HepG2 (cell line): ENCODE data around the gene SNRNP35. TPM values are rescaled to one million over a fixed set of nuclear protein-coding genes. Genes with fewer than 3 reads are reported as not detected.
A peak's percentile ranks its signal among the peaks of the same experiment; 100 is the strongest.

ENCODE experiments used
- ATAC-seq: fragments of 200-7000 bp; cut with Tn5 transposase; 3 replicates; pipeline ENCODE4 v1.9.1; 2020; ENCODE audit warnings: mild to moderate bottlenecking, moderate library complexity
- BruUV-seq: library from RNA; stranded (reverse); fragments of 400-500 nt; replicated peaks from 2 replicates; lab custom pipeline; 2021; lab: Mats Ljungman, UMichigan
- CTCF ChIA-PET: fragments of 300-600 bp; formaldehyde crosslinking; extraction: SDS; loops from one replicate; lab custom pipeline; 2021; ENCODE audit warnings: low total read pairs, inconsistent platforms, low intra/inter-chr PET ratio; lab: Yijun Ruan, JAX
- POLR2A ChIA-PET: fragments of 350-600 bp; sonication (Branson Sonifier 250); formaldehyde crosslinking; loops from one replicate; lab custom pipeline; 2020; ENCODE audit warnings: antibody characterized with exemption, inconsistent platforms; lab: Yijun Ruan, JAX
- DNase-seq: peaks from one replicate; pipeline ENCODE4 v3.0.0-alpha.2; 2015; ENCODE audit warnings: low spot score
- FAIRE-seq: peaks from 3 replicates; lab custom pipeline; 2011; peaks lifted over from hg19 to GRCh38; lab: Jason Lieb, UNC
- H2AFZ ChIP-seq: one replicate; pipeline ENCODE4 v1.6.1; 2011; ENCODE audit warnings: low read length, inconsistent platforms
- H3K27ac ChIP-seq: fragments of 300-600 bp; 3 replicates; pipeline ENCODE4 v1.8.0; 2011; ENCODE audit warnings: mixed run types, mild to moderate bottlenecking, mixed read lengths, low read length, inconsistent platforms; ENCODE audit not compliant: insufficient read depth; ENCODE audit errors: extremely low read length
- H3K27me3 ChIP-seq, 2 experiments: fragments of 200-600 bp in 1 of 2; 2 replicates in 1 of 2; 3 replicates in 1 of 2; pipeline versions ENCODE4 v1.6.0 to v1.8.0; 2011; ENCODE audit warnings: low read length in 2 of 2, mild to moderate bottlenecking in 2 of 2, moderate library complexity in 2 of 2, inconsistent platforms in 1 of 2; ENCODE audit not compliant: insufficient read depth in 2 of 2, control insufficient read depth in 1 of 2
- H3K36me3 ChIP-seq, 2 experiments: fragments of 200-600 bp in 1 of 2; replicated peaks in 1 of 2; 2 replicates in 1 of 2; 3 replicates in 1 of 2; pipeline versions ENCODE4 v1.5.1 to v1.8.0; 2011; ENCODE audit warnings: low read length in 2 of 2, inconsistent platforms in 1 of 2; ENCODE audit not compliant: insufficient read depth in 2 of 2, control insufficient read depth in 1 of 2
- H3K4me1 ChIP-seq: 2 replicates; pipeline ENCODE4 v1.5.1; 2012; ENCODE audit warnings: low read length, inconsistent platforms; ENCODE audit not compliant: insufficient read depth
- H3K4me2 ChIP-seq: 2 replicates; pipeline ENCODE4 v1.6.0; 2011; ENCODE audit warnings: low read depth, low read length, inconsistent platforms
- H3K4me3 ChIP-seq, 3 experiments: fragments of 200-600 bp in 1 of 3; sonication (generic), shearing (Covaris generic) in 1 of 3; replicated peaks in 1 of 3; 2 replicates each; pipeline ENCODE4 v1.5.1; 2011 to 2016; ENCODE audit warnings: low read length in 3 of 3, inconsistent platforms in 2 of 3, low read depth in 2 of 3, mild to moderate bottlenecking in 2 of 3, control low read depth in 1 of 3, mixed read lengths in 1 of 3; ENCODE audit not compliant: insufficient read depth in 1 of 3
- H3K79me2 ChIP-seq: one replicate; pipeline ENCODE4 v1.6.1; 2011; ENCODE audit warnings: low read length, inconsistent platforms; ENCODE audit not compliant: insufficient read depth
- H3K9ac ChIP-seq: 2 replicates; pipeline ENCODE4 v1.6.0; 2011; ENCODE audit warnings: mild to moderate bottlenecking, low read depth, low read length, inconsistent platforms; ENCODE audit not compliant: insufficient read depth
- H3K9me3 ChIP-seq: 2 replicates; pipeline ENCODE4 v1.5.1; 2012; ENCODE audit warnings: mild to moderate bottlenecking, low read length
- H4K20me1 ChIP-seq: 2 replicates; pipeline ENCODE4 v1.6.0; 2011; ENCODE audit warnings: inconsistent platforms, mild to moderate bottlenecking, low read length, moderate library complexity; ENCODE audit not compliant: insufficient read depth
- FOSL2 ChIP-seq: sonication (generic); formaldehyde crosslinking; IDR thresholded peaks from 2 replicates; pipeline ENCODE4 v1.4.0; 2020; ENCODE audit warnings: missing genetic modification reagents
- FOXA3 ChIP-seq: IDR thresholded peaks from 2 replicates; pipeline ENCODE4 v1.6.1; 2016; ENCODE audit warnings: missing genetic modification reagents, missing compliant biosample characterization
- HNF4A ChIP-seq: sonication (generic); formaldehyde crosslinking; IDR thresholded peaks from 2 replicates; pipeline ENCODE4 v1.4.0; 2020; ENCODE audit warnings: missing genetic modification reagents
- HOXA3 ChIP-seq: sonication (generic); formaldehyde crosslinking; IDR thresholded peaks from 2 replicates; pipeline ENCODE4 v1.5.0; 2020; ENCODE audit warnings: missing genetic modification reagents
- NFYC ChIP-seq: IDR thresholded peaks from 2 replicates; pipeline ENCODE4 v1.6.1; 2016; ENCODE audit warnings: missing genetic modification reagents, missing compliant biosample characterization
- NR2C2 ChIP-seq: sonication (generic); formaldehyde crosslinking; IDR thresholded peaks from 2 replicates; pipeline ENCODE4 v1.4.0; 2020; ENCODE audit warnings: missing genetic modification reagents, mild to moderate bottlenecking, moderate library complexity, borderline replicate concordance
- NR2F1 ChIP-seq, 2 experiments: fragments of 450-650 bp in 1 of 2; formaldehyde crosslinking in 1 of 2; IDR thresholded peaks; 2 replicates each; pipeline versions ENCODE4 v1.5.0 to v1.6.1; 2016 to 2020; ENCODE audit warnings: mild to moderate bottlenecking in 1 of 2, missing compliant biosample characterization in 1 of 2, missing genetic modification reagents in 1 of 2, moderate library complexity in 1 of 2
- PITX1 ChIP-seq: sonication (generic); formaldehyde crosslinking; IDR thresholded peaks from 2 replicates; pipeline ENCODE4 v1.5.1; 2020; ENCODE audit warnings: mild to moderate bottlenecking, missing genetic modification reagents
- REXO4 ChIP-seq: sonication (generic); formaldehyde crosslinking; IDR thresholded peaks from 2 replicates; pipeline ENCODE4 v1.8.0; 2022; ENCODE audit warnings: missing genetic modification reagents, mild to moderate bottlenecking, borderline replicate concordance
- TEAD3 ChIP-seq: optimal IDR thresholded peaks from 2 replicates; pipeline ENCODE3; 2016; ENCODE audit warnings: borderline replicate concordance
- ZFY ChIP-seq: sonication (generic); formaldehyde crosslinking; IDR thresholded peaks from 2 replicates; pipeline ENCODE4 v1.4.0; 2020; ENCODE audit warnings: missing genetic modification reagents
- ZMYM3 ChIP-seq: sonication (generic); formaldehyde crosslinking; IDR thresholded peaks from 2 replicates; pipeline ENCODE4 v1.5.1; 2020; ENCODE audit warnings: mild to moderate bottlenecking, missing genetic modification reagents
- ZNF121 ChIP-seq: sonication (generic); formaldehyde crosslinking; IDR thresholded peaks from 2 replicates; pipeline ENCODE4 v1.5.0; 2020; ENCODE audit warnings: mild to moderate bottlenecking, missing genetic modification reagents
- ZNF136 ChIP-seq: sonication (generic); formaldehyde crosslinking; IDR thresholded peaks from 2 replicates; pipeline ENCODE4 v1.8.1; 2022; ENCODE audit warnings: low read depth, mild to moderate bottlenecking, moderate library complexity, missing genetic modification reagents
- ZNF501 ChIP-seq: sonication (generic); formaldehyde crosslinking; IDR thresholded peaks from 2 replicates; pipeline ENCODE4 v1.5.1; 2020; ENCODE audit warnings: mild to moderate bottlenecking, moderate library complexity, missing genetic modification reagents
- ZNF572 ChIP-seq: sonication (generic); formaldehyde crosslinking; IDR thresholded peaks from 2 replicates; pipeline ENCODE4 v1.5.1; 2020; ENCODE audit warnings: mild to moderate bottlenecking, missing genetic modification reagents
- WGBS: methylation state at CpG from one replicate; pipeline ENCODE4 v1.1.6; 2017; ENCODE audit warnings: low lambda C conversion rate; 5-methylcytosine and 5-hydroxymethylcytosine counted together
- in situ Hi-C: cut with HindIII; loops from 2 replicates; pipeline ENCODE4 v1.10.0; 2017; ENCODE audit warnings: low pct_unique_long_range_greater_than_20kb; ENCODE audit not compliant: extremely low pct_ligation_motif_present
- intact Hi-C: fragments of 100-400 bp; cut with micrococcal nuclease; formaldehyde crosslinking; loops from one replicate; pipeline ENCODE4 v1.10.0; 2022; ENCODE audit not compliant: unreplicated experiment
- polyA plus RNA-seq, 8 experiments: library from polyadenylated mRNA; depleted of rRNA in 3 of 8; stranded (reverse) in 7 of 8; unstranded in 1 of 8; fragments of >200 nt; fragmentation: Illumina TruSeq in 4 of 8; extraction: Trizol in 4 of 8; gene quantifications; 2 replicates each; pipeline versions ENCODE4 v1.2.1 to v1.2.3, GENCODE V29; 2011 to 2016; ENCODE audit warnings: low read depth in 4 of 8, missing spikeins in 1 of 8, mixed read lengths in 1 of 8; ENCODE audit not compliant: insufficient read depth in 1 of 8
- total RNA-seq, 5 experiments: library from RNA; depleted of rRNA; stranded (reverse); fragments of >200 nt; fragmentation: Illumina TruSeq; extraction: Trizol; gene quantifications; 2 replicates each; pipeline ENCODE4 v1.2.3, GENCODE V29; 2016; ENCODE audit warnings: low read depth in 1 of 5
- TF ChIP-seq, protein P1 (sequence below): sonication (generic); formaldehyde crosslinking; IDR thresholded peaks from 2 replicates; pipeline ENCODE4 v1.4.0; 2020; ENCODE audit warnings: missing genetic modification reagents, borderline replicate concordance
- TF ChIP-seq, protein P2 (sequence below): sonication (generic); formaldehyde crosslinking; conservative IDR thresholded peaks from 2 replicates; pipeline ENCODE4 v1.4.0; 2020; ENCODE audit warnings: mild to moderate bottlenecking, missing genetic modification reagents, moderate library complexity

Gene SNRNP35
- total and polyA plus RNA-seq, 2 of the 13 experiments (the other 11 are each of a cell fraction or from before 2014, with no cell fraction given): 11.3 to 22.6 TPM

DNA sequence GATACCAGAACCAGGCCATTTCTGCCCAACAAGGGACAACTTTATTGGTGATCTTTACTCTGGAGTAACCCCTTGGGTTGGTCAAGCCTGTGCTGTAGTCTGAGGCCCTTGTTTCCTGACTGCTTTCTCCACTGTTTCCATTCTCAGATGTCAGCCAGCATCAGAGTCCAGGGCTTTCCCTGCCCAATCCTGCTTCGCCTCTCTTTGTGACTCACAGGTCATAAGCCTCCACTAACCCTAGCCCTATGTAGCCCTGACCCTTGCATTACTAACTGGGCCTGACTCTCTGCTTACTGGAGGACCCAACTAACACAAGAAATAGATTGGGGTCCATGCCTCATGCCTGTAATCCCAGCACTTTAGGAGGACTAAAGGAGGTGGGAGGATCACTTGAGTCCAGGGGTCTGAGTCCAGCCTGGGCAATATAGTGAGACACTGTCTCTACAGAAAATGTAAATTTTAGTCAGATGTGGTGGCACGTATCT lies 8.6 kb upstream of the SNRNP35 start:
- ChIA-PET CTCF (no interaction called here), POLR2A (interaction anchor here (0.7 to 1.5 kb wide), 10 partner anchors 9 to 262 kb away, joined by 3 to 16 read pairs (median 4); partner anchors contain the start of genes KMT5A, RILPL1, SBNO1 and SNRNP35)
- H3K9ac ChIP-seq: peak overlapping the region; percentile 41
- peak overlapping the region; percentile 57 for H3K4me2 ChIP-seq
- no peaks in the 10 kb centered on the region for H4K20me1 ChIP-seq
- no peaks in the 10 kb centered on the region for H3K27me3 ChIP-seq
- intact Hi-C loops: no loop called here
- ATAC-seq: peak; percentile 71
- no peaks in the 10 kb centered on the region for H3K36me3 ChIP-seq
- no TSS peak for BruUV-seq
- in situ Hi-C loops: no loop called here
- peak; percentile 69 for DNase-seq
- H3K4me3 ChIP-seq: peak overlapping the region in 2 of 3 experiments; percentile 38 to 39; a peak in 2 of 6 replicates
- 38% methylated on average over 2 of the region's 2 CpGs for WGBS
- FAIRE-seq: no peak
- peak overlapping the region; percentile 87 for H2AFZ ChIP-seq
- peaks cover 72% of the 10 kb centered on the region for H3K4me1 ChIP-seq
- no peaks in the 10 kb centered on the region for H3K9me3 ChIP-seq
- no peaks in the 10 kb centered on the region for H3K79me2 ChIP-seq
- H3K27ac ChIP-seq: peak overlapping the region; percentile 76
- peak; percentile 73; the same call in 1 of the 2 replicates for TF ChIP-seq ZNF136 (CRISPR knock-in tag)
- peak; percentile 17; the same call in 1 of the 2 replicates for TF ChIP-seq HOXA3 (CRISPR knock-in tag)
- peak; percentile 36; the same call in 1 of the 2 replicates for TF ChIP-seq FOXA3
- TF ChIP-seq FOSL2 (CRISPR knock-in tag): peak; percentile 83
- TF ChIP-seq ZMYM3 (CRISPR knock-in tag): peak; percentile 81
- TF ChIP-seq NFYC (CRISPR knock-in tag): peak; percentile 14; the same call in 1 of the 2 replicates
- TF ChIP-seq TEAD3 (CRISPR knock-in tag): peak; percentile 8
- TF ChIP-seq HNF4A (CRISPR knock-in tag): peak; percentile 11; the same call in 1 of the 2 replicates
- TF ChIP-seq, protein P1, sequence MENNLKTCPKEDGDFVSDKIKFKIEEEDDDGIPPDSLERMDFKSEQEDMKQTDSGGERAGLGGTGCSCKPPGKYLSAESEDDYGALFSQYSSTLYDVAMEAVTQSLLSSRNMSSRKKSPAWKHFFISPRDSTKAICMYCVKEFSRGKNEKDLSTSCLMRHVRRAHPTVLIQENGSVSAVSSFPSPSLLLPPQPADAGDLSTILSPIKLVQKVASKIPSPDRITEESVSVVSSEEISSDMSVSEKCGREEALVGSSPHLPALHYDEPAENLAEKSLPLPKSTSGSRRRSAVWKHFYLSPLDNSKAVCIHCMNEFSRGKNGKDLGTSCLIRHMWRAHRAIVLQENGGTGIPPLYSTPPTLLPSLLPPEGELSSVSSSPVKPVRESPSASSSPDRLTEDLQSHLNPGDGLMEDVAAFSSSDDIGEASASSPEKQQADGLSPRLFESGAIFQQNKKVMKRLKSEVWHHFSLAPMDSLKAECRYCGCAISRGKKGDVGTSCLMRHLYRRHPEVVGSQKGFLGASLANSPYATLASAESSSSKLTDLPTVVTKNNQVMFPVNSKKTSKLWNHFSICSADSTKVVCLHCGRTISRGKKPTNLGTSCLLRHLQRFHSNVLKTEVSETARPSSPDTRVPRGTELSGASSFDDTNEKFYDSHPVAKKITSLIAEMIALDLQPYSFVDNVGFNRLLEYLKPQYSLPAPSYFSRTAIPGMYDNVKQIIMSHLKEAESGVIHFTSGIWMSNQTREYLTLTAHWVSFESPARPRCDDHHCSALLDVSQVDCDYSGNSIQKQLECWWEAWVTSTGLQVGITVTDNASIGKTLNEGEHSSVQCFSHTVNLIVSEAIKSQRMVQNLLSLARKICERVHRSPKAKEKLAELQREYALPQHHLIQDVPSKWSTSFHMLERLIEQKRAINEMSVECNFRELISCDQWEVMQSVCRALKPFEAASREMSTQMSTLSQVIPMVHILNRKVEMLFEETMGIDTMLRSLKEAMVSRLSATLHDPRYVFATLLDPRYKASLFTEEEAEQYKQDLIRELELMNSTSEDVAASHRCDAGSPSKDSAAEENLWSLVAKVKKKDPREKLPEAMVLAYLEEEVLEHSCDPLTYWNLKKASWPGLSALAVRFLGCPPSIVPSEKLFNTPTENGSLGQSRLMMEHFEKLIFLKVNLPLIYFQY (CRISPR knock-in tag): 0 out of 2 replicates have a peak, but pooled peaks have one; percentile 14
- TF ChIP-seq ZNF501 (CRISPR knock-in tag): peak; percentile 32; the same call in 1 of the 2 replicates
- peak; percentile 38 to 65; a peak in 3 of 4 replicates for TF ChIP-seq NR2F1 (CRISPR knock-in tag; IDR thresholded peaks at IDR 0.05)
- peak; percentile 95 for TF ChIP-seq ZNF121 (CRISPR knock-in tag)
- TF ChIP-seq NR2C2 (CRISPR knock-in tag): peak; percentile 47; the same call in 1 of the 2 replicates
- TF ChIP-seq ZNF572: 0 out of 2 replicates have a peak, but pooled peaks have one; percentile 39
- peak; percentile 45; the same call in 1 of the 2 replicates for TF ChIP-seq PITX1 (CRISPR knock-in tag)
- peak; percentile 44; the same call in 1 of the 2 replicates for TF ChIP-seq ZFY (CRISPR knock-in tag)
- TF ChIP-seq, protein P2, sequence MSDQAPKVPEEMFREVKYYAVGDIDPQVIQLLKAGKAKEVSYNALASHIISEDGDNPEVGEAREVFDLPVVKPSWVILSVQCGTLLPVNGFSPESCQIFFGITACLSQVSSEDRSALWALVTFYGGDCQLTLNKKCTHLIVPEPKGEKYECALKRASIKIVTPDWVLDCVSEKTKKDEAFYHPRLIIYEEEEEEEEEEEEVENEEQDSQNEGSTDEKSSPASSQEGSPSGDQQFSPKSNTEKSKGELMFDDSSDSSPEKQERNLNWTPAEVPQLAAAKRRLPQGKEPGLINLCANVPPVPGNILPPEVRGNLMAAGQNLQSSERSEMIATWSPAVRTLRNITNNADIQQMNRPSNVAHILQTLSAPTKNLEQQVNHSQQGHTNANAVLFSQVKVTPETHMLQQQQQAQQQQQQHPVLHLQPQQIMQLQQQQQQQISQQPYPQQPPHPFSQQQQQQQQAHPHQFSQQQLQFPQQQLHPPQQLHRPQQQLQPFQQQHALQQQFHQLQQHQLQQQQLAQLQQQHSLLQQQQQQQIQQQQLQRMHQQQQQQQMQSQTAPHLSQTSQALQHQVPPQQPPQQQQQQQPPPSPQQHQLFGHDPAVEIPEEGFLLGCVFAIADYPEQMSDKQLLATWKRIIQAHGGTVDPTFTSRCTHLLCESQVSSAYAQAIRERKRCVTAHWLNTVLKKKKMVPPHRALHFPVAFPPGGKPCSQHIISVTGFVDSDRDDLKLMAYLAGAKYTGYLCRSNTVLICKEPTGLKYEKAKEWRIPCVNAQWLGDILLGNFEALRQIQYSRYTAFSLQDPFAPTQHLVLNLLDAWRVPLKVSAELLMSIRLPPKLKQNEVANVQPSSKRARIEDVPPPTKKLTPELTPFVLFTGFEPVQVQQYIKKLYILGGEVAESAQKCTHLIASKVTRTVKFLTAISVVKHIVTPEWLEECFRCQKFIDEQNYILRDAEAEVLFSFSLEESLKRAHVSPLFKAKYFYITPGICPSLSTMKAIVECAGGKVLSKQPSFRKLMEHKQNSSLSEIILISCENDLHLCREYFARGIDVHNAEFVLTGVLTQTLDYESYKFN (CRISPR knock-in tag): 0 out of 2 replicates have a peak, but pooled peaks have one; percentile 13
- TF ChIP-seq REXO4: no peak
